BLaER1 (cell line): ENCODE measurements around the gene ZBED4.

ENCODE experiments used
- H3K27ac ChIP-seq: shearing (Covaris generic); formaldehyde crosslinking; 2 replicates; pipeline ENCODE4 v1.8.1; 2022
- H3K27me3 ChIP-seq: shearing (Covaris generic); formaldehyde crosslinking; 2 replicates; pipeline ENCODE4 v1.8.1; 2022
- H3K36me3 ChIP-seq: shearing (Covaris generic); formaldehyde crosslinking; 2 replicates; pipeline ENCODE4 v1.8.1; 2022
- H3K4me1 ChIP-seq: shearing (Covaris generic); formaldehyde crosslinking; 2 replicates; pipeline ENCODE4 v1.8.1; 2022
- H3K4me2 ChIP-seq: shearing (Covaris generic); formaldehyde crosslinking; 2 replicates; pipeline ENCODE4 v1.8.1; 2022
- H3K4me3 ChIP-seq: shearing (Covaris generic); formaldehyde crosslinking; 2 replicates; pipeline ENCODE4 v1.8.1; 2022
- H3K9ac ChIP-seq: shearing (Covaris generic); formaldehyde crosslinking; 2 replicates; pipeline ENCODE4 v1.8.1; 2022
- H3K9me3 ChIP-seq: shearing (Covaris generic); formaldehyde crosslinking; 2 replicates; pipeline ENCODE4 v1.8.1; 2022
- H4K20me1 ChIP-seq: shearing (Covaris generic); formaldehyde crosslinking; 2 replicates; pipeline ENCODE4 v1.8.1; 2022
- Cebpa-rat ChIP-seq: shearing (Covaris generic); IDR thresholded peaks from 2 replicates; pipeline ENCODE4 v1.8.1; 2022

Gene ZBED4

DNA sequence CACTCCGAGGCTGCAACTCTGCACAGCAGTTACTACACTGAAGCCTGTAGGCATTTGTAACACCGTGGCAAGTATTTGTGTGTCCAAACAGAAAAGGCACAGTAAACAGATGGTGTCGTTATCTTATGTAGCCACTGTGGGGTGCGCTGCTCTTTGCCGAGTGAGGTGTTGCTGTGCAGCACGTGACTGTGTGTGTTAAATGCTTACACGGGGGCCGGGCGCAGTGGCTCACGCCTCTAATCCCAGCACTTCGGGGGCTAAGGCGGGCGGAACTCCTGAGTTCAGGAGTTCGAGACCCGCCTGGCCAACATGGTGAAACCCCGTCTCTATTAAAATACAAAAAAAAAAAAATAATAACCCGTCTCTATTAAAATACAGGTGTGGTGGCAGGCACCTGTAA, 11.5 kb downstream of the ZBED4 start:
- Histone ChIP-seq H3K27ac (no peak overlapping the region), H4K20me1 (peaks cover 98% of the 10 kb centered on the region), H3K9me3 (peaks cover 92% of the 10 kb centered on the region), H3K4me3 (peak overlapping the region; percentile 4; the same call in 1 of the 2 replicates), H3K36me3 (peaks cover 94% of the 10 kb centered on the region), H3K4me1 (peaks cover 4% of the 10 kb centered on the region; the same call in 1 of the 2 replicates), H3K4me2 (no peak overlapping the region), H3K27me3 (no peaks in the 10 kb centered on the region), H3K9ac (no peak overlapping the region)
- TF ChIP-seq Cebpa-rat: no peak

DNA sequence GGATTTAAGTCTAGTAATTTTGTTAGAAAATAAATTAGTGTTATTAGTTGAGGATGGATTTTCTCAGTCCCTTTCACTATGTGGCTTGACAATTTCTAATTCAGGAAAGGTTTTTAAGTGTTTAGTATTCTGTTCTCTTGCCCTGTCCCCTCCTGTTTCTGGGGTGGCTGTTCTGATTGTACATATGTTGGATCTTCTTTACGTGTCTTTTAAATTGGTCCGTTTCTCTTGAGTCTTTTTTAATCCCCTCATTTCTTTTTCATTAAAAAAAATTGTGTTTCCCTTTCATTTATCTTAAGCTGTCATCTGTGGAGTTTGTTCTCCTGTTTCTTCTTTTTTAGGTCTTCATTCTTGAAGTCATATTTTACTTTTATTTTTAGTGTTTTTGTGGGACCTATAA, 12.5 kb downstream of the ZBED4 start:
- H3K4me1 ChIP-seq: peaks cover 8% of the 10 kb centered on the region; the same call in 1 of the 2 replicates
- no peak overlapping the region for H3K9ac ChIP-seq
- no peak overlapping the region for H3K4me2 ChIP-seq
- H4K20me1 ChIP-seq: peaks cover 98% of the 10 kb centered on the region
- peaks cover 89% of the 10 kb centered on the region for H3K36me3 ChIP-seq
- H3K4me3 ChIP-seq: no peak overlapping the region
- H3K27ac ChIP-seq: no peak overlapping the region
- no peaks in the 10 kb centered on the region for H3K27me3 ChIP-seq
- peaks cover 99% of the 10 kb centered on the region for H3K9me3 ChIP-seq
- no peak for TF ChIP-seq Cebpa-rat

DNA sequence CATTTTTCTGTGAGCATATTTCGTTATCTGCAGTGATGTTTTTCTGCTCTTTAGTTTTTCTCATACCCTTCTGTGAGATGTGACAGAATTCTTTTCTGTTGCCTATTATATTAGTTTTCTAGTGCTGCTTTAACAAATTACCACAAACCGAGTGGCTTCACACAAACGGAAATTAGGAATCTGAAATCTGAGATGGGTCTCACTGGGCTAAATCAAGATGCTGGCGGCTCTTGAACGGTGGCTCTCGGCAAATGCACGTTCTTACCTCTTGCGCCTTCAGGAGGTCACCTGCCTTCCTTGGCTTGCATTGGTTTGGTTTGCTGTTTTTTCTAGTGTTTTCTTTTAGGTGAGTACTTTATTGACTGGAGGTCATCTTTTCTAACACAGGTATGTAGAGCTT, 13.0 kb downstream of the ZBED4 start:
- Histone ChIP-seq H3K27me3 (no peaks in the 10 kb centered on the region), H3K36me3 (peaks cover 88% of the 10 kb centered on the region), H3K4me1 (peaks cover 8% of the 10 kb centered on the region; the same call in 1 of the 2 replicates), H3K27ac (no peak overlapping the region), H3K9ac (no peak overlapping the region), H3K9me3 (peaks cover 99% of the 10 kb centered on the region), H3K4me2 (no peak overlapping the region), H4K20me1 (peaks cover 98% of the 10 kb centered on the region), H3K4me3 (no peak overlapping the region)
- TF ChIP-seq Cebpa-rat: no peak

DNA sequence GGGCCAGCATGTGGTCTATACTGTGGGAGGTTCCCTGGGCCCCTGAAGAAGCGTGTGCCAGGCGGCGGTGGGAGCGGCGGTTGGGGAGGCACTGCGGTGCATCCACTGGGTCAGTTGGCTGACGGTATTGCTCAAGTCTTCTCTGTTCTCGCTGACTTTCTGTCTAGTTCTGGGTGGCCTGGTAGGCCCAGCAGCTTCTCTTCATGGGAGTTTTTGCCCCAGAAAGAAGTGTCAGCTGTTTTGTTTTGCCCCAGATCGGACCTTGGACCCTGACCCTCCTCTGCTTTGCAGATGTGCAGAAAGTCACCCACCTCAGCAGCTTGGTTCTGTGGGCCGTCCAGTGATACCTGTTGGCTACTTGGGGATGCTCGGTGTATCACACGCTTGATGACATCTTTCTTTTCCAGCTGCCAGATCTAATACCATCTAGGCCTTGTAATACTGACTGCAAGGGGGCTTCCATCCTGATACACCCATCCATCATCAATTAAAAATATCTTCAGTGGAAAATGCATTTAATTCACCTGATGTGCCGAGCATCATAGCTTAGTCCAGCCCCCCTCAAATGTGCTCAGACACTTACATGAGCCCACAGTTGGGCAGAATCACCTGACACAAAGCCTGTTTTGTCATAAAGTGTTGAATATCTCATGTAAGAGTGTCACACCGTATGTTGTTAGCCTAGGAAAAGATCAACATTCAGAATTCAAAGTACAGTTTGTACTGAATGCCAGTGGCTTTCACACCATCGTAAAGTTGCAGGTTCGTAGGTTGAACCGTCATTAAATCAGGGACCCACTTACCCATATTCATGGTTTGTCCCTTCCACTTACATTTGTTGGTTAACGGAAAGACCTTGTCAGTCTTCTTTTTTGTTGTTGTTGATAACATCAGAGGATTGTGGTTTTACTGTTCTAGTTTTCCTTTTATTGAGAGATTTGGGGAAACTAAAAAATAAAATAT, 13.9 kb downstream of the ZBED4 start:
- peaks cover 99% of the 10 kb centered on the region for H3K9me3 ChIP-seq
- peaks cover 8% of the 10 kb centered on the region; the same call in 1 of the 2 replicates for H3K4me1 ChIP-seq
- H3K27me3 ChIP-seq: no peaks in the 10 kb centered on the region
- peaks cover 88% of the 10 kb centered on the region for H3K36me3 ChIP-seq
- H3K27ac ChIP-seq: no peak overlapping the region
- peaks cover 98% of the 10 kb centered on the region for H4K20me1 ChIP-seq
- no peak overlapping the region for H3K4me2 ChIP-seq
- no peak for TF ChIP-seq Cebpa-rat
- H3K9ac ChIP-seq: no peak overlapping the region
- H3K4me3 ChIP-seq: no peak overlapping the region

DNA sequence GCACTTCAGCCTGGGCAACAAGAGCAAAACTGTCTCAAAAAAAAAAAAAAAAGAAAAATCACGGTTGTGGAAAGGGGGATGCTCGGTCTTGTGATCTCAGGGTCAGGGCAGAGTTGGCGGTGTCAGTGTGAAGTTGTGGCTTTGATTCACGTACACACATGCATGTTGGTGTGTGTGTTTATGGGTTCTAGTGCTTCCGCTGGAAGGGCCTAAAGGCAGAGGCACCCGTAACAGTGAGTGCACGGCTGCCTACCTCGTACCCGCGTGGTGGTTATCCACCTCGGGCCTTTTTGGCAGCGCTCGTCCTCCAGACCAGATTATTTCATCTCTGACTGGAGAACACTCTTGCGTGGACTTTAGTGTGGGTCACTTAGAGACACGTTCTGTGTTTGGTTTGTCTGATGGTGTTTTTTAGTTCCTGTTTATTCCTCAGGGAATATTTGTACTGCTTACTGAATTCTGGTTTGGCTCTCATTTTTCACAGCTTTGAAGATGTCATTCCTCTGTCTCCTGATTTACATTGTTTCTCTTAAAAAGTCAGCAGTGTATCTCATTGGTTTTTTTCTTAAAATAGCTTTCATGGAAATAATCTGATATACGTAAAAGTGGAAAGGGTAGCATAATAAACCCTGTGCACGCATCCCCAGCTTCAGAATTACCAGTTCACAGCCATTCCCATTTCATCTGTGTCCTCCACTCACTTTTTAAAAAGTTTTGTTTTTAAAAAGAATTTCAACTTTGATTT, 15.6 kb downstream of the ZBED4 start:
- no peaks in the 10 kb centered on the region for H3K27me3 ChIP-seq
- peaks cover 99% of the 10 kb centered on the region for H3K9me3 ChIP-seq
- no peak overlapping the region for H3K27ac ChIP-seq
- H3K4me2 ChIP-seq: no peak overlapping the region
- no peak overlapping the region for H3K9ac ChIP-seq
- H3K36me3 ChIP-seq: peaks cover 88% of the 10 kb centered on the region
- H4K20me1 ChIP-seq: peaks cover 98% of the 10 kb centered on the region
- no peak for TF ChIP-seq Cebpa-rat
- 0 out of 2 replicates have a peak overlapping the region, but pooled peaks have one; percentile 11 for H3K4me3 ChIP-seq
- peaks cover 8% of the 10 kb centered on the region; the same call in 1 of the 2 replicates for H3K4me1 ChIP-seq

DNA sequence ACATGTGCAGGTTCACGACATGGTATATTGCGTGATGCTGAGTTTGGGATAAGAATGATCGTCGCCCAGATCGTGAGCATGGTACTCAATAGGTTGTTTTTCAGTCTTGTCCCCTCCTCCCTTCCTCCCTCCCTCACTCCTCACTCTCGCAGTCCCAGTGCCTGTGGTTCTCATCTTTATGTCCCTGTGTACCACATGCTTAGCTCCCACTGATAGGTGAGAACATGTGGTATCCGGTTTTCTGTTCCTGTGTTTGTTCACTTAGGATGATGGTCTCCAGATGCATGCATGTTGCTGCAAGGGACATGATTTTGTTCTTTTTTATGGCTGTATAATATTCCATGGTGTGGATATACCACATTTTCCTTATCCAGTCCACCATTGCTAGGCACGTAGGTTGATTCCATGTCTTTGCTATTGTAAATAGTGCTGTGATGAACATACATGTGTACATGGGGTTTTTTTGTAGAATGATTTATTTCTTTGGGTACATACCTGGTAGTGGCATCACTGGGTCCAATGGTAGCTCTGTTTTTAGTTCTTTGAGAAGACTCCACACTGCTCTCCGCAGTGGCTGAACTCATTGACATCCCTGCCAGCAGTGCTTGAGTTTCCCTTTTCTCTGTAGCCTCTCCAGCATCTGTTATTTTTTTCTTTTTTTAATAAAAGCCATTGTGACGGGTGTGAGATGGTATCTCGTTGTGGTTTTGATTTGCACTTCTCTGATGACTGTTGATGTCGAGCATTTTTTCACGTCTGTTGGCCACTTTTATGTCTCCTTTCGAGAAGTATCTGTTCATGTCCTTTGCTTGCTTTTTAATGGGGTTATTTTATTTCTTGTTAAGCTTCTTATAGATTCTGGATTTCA, 16.4 kb downstream of the ZBED4 start:
- Histone ChIP-seq H3K9ac (no peak overlapping the region), H3K27ac (no peak overlapping the region)
- no peak for TF ChIP-seq Cebpa-rat

DNA sequence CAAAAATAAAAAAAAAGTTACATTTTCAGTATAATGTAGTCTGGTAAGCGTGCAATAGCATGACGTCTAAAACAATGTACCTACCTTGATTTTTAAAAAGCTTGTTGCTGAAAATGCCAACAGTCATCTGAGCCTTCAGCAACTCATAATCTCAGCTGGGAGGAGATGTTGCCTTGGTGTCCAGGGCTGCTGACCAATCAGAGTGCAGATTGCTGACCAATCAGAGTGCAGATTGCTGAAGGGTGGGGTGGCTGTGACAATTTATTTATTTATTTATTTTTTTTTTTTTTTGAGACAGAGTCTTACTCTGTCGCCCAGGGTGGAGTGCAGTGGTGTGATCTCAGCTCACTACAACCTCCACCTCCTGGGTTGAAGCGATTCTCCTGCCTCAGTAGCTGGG, 17.8 kb downstream of the ZBED4 start:
- TF ChIP-seq Cebpa-rat: no peak
- H3K4me1 ChIP-seq: peaks cover 8% of the 10 kb centered on the region; the same call in 1 of the 2 replicates
- peaks cover 88% of the 10 kb centered on the region for H3K36me3 ChIP-seq
- H3K27ac ChIP-seq: no peak overlapping the region
- H3K9me3 ChIP-seq: peaks cover 96% of the 10 kb centered on the region
- no peak overlapping the region for H3K4me2 ChIP-seq
- H4K20me1 ChIP-seq: peaks cover 98% of the 10 kb centered on the region
- no peak overlapping the region for H3K9ac ChIP-seq
- H3K27me3 ChIP-seq: no peaks in the 10 kb centered on the region
- no peak overlapping the region for H3K4me3 ChIP-seq

More for the DNA sequence above, 16.4 kb downstream of the ZBED4 start:
- peaks cover 100% of the 10 kb centered on the region for H4K20me1 ChIP-seq
- no peak overlapping the region for H3K4me3 ChIP-seq
- peaks cover 99% of the 10 kb centered on the region for H3K9me3 ChIP-seq
- peak overlapping the region; percentile 7 for H3K4me2 ChIP-seq
- H3K27me3 ChIP-seq: no peaks in the 10 kb centered on the region
- peaks cover 89% of the 10 kb centered on the region for H3K36me3 ChIP-seq
- H3K4me1 ChIP-seq: peaks cover 8% of the 10 kb centered on the region; the same call in 1 of the 2 replicates

DNA sequence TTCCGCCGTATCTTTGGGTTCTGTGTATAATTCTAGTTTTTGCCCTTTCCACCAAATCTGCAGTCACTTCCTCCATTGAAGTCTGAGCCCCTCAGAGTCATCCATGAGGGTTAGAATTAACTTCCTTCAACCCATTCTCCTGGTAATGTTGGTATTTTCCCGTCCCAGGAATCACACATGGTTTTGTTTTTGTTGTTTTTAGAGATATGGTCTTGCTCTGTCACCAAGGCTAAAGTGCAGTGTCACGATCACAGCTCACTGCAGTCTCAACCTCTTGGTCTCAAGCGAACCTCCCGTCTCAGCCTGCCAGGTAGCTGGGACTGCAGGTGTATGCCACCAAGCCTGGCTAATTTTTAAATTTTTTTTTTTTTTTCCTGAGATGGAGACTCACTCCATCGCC, 18.7 kb downstream of the ZBED4 start:
- peaks cover 88% of the 10 kb centered on the region for H3K36me3 ChIP-seq
- no peaks in the 10 kb centered on the region for H3K27me3 ChIP-seq
- peaks cover 8% of the 10 kb centered on the region; the same call in 1 of the 2 replicates for H3K4me1 ChIP-seq
- H3K4me3 ChIP-seq: no peak overlapping the region
- no peak overlapping the region for H3K9ac ChIP-seq
- peaks cover 98% of the 10 kb centered on the region for H4K20me1 ChIP-seq
- no peak for TF ChIP-seq Cebpa-rat
- H3K9me3 ChIP-seq: peaks cover 96% of the 10 kb centered on the region
- H3K4me2 ChIP-seq: no peak overlapping the region
- no peak overlapping the region for H3K27ac ChIP-seq
